Pons (tissue), 1 donor: ENCODE data around the gene RNF144A.

Source experiments
- DNase-seq: peaks from one replicate; pipeline ENCODE4 v3.0.0-alpha.2; 2016; ENCODE audit warnings: low spot score

RNF144A gene

DNA sequence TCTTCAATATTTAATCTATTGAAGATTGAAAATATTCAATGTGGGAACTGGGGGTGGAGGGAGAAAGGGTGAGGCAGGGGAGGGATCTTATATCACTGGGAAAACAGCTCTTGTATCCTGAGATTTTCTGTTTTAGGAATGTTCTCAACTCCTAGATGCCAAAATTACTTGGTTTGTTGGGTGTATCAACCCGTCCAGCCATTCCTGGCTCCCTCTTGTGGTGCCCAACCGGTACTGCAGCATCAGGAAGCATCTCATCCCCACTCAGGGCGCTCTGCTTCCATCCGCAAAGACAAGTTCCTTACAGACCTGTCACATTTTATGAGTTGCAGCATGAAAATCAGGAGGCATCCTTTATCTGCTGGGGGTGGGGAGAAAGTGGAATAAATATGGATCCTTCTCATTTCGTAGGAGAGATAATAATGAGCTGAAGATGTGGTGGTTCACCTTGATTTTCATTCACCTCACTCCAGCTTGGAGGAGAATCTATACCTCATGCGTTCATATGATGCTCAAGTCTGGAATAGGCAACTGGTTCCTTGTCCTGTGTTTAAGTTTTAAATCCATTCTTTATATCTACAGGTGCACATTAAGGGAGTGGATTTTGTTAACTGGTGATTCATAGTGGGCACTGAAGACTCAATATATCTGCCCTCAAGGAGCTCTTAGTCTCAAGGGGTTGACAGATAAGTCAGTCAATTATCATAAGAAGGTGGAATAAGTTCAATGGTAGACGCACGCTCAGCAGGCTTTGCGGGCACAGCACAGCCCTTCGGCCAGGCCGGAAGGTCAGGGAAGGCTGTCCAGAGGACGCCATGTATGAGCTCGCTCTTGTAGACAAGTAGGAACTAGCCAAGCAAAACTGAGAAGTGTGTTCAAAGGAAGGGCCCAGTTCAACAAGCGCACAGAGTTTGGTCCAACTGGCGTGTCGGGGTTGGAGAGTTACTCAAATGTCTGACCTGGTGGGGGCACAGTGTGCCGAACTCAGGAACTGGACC lies 127.3 kb downstream of the RNF144A start:
- DNase-seq: peak; percentile 77

DNA sequence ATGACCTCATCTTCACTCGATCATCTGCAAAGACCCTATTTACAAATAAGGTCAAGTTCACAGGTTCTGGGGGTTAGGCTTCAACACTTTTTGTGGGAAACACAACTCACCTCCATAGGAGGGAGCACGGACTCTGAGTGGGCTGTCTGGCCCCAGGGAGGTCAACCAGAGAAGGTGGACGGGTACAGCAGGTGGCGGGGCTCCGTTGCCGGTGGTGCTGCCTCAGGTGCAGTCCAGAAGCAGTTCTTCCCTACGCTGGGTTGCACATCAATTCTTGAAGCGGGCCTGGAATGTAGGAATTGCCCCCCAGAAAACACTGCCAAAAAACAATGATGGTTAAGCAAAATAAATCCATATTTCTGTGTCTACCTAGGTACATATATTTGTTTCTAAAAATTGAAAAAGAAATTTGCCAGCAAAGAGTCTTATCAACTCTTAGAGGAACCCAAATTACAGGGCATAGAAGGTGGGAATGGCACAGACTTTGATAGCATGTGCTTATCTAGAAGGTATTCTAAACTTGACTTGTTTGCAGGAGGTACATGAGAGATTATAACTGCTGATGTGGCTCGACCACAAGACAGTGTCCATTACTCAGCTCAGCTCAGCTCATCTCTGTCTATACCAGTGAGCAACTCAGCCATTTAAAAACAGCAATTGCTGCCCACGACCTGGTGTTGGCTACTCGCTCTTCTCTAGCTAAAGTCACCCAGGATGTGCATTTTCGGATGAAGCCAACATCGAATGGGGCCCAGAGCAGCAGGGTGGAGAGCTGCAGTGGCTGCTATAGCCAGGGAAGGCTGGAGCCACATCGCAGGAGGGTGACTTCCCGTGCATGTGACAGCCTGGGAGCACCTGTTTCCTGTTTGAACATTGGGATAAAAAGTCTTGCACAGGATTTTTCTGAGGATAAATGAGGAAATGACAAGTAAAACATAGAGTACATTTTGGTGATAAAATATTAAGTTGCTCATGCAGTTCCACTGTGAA lies 128.7 kb downstream of the RNF144A start:
- no peak for DNase-seq

DNA sequence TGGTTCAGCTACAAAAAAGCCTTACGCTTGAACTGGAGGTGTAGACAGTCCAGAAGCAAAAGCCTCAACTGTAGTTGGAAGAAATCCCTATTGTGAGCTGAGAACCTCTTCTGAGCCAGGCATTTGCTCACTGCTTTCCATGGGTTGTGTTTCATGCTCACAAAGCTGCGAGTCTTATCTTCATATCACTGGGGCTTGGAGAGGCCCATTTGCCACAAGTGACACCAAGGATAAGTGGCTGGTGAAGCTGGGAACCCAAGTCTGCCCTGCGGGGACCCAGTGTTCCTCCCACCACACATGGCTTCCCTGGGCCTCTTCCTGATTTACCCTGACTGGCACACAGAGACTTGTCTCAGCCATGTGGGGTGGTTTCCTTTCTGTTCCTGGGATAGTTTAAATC lies 130.4 kb downstream of the RNF144A start:
- no peak for DNase-seq

DNA sequence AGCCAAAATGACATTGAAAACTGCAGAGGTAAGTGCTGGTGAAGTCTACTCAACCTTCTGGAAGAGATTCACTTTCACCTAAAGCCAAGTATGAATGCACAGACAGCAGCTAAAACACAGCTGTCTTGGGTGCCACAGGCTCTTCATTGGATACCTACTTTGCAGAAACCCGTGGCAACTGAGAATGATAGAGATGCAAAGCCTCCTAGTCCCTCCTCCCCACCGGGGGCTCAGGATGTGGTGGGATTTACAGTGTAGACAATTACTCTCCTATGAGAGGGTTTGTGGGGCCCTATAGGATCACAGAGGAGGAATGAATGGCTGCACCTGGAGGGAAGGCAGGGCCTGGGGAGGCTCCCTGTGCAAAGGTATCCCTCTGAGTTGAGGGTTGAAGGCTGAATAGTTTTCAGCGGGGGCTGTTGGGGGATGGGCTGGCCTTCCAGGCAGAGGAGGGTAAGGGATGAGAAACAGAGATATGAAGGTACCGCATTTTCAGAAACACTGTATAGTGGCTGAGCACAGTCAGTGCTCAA lies 131.6 kb downstream of the RNF144A start:
- no peak for DNase-seq

DNA sequence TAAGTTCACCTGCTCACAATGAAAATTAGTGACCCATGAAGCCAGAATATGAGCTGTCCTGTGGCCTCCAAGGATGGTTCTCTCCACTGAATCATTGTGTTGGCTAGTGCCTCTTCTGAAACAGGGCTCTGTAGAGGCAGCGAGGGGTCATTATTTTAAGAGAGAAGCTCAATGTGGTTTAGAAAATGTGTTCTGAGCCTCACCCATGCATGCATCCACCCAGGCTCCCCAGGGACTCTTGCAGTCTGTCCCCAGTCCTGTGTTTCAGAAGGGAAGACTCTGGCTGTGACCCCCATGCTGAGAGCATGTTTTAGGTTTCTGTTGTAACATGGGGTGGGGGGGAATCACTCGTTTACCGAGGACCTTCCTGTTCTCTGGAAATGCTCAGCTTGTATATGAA lies 135.2 kb downstream of the RNF144A start:
- no peak for DNase-seq

DNA sequence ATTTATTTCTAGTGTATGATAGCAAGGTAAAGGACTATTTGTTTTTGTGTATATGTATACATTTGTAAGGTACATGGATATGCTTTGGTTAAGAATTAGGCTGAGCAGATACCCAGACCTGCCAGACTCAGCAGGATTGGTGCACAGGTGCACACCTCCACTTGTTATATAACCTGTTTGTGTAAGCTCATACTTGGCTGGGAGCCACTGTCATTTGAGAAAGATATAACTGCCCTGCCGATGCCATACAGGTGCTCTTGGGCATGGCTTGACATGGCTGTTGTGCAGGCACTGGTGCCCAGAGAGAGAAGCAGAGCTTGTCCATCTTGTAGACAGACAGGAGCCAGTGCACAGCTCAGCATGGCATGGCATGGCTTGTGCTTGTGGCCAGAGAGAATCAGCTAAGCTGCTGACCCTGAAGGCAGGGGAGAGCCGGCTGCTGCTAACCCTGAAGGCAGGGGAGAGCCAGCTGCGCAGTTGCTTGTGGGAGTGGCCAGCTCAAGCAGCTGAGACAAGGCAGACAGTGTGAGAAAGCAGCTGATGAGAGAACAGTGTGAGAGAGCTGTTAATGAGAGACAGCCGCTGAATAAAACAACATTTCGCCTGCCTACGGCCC lies 136.5 kb downstream of the RNF144A start:
- DNase-seq: peak; percentile 52

DNA sequence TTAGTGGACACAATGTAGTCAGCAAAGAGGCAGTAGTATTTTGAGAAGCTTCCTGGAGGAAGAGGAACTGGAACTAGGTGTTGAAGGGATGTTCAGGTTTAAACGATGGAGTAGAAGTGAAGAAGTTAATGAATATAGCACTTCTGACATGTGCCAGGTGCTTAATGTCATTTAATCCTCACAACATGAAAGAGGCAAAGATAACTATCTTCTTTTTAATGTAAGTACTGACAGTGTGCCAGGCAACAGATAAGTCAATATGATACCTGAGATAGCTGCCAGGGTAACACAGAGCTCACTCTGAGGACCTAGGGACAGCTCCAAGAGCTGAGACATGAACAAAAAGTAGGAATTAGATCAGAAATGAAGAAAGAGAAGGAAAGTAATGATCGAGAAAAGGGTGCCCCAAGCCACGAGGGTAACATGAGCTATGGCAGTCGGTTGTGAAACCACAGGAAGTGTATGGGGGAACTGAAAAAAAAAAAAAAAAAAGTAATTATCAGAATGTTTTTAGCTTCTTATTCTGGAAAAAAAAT lies 140.7 kb downstream of the RNF144A start:
- DNase-seq: peak; percentile 22

DNA sequence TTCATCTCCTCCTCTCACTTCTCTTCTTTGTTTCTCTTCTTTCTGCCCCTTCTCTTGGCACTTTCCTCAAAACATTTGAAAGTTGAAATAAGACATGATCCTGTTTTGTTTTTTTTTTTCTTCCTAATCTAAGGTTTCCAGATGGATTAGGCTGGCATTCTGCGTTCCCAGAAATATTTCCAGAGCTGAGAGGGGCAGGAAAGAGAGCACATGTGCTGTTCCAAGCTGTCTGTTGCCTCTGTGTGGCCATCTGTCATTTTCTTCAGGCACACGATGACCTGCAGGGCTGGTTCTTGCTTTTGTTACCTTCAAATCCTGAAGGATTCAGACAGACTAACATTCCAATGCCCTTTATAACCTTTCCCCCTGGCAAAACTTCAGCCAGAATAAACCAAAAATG lies 142.9 kb downstream of the RNF144A start:
- DNase-seq: no peak

DNA sequence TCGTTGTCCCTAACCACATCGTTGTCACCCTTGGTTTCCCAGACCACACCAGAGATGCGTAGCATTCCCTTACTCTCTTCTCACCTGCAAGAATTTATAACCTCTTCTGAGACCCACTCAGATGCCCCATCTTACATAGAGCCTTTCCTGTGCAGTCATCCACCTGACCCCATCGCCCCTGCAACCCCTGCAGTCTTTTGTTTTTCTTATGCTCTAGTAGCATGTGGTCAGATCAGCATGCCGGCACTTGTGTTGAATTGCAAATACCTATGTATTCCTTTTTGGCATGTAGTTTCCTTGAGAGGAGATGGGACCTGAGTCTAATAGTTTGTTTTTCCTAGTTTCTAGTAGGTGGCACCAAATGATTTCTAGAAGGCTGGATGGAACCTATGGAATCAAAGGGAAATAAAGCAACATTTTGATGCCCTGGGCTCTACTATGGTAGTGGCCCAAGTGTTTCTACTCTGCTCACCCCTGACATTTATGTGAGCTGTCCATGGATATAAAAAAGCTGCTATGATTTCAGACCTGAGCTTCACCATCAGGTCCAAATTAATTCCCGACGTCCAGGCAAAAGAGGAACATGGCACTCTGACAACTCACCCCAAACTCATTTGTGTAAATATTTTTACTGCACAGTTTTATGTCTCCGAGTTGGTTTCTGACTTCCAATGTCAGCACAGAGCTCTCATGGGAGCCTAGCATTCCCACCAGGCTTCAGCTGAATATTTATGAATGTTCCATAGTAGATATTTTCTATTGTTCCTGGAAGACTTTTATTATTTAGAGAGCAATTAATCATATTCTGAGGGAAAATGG lies 143.6 kb downstream of the RNF144A start:
- DNase-seq: no peak

DNA sequence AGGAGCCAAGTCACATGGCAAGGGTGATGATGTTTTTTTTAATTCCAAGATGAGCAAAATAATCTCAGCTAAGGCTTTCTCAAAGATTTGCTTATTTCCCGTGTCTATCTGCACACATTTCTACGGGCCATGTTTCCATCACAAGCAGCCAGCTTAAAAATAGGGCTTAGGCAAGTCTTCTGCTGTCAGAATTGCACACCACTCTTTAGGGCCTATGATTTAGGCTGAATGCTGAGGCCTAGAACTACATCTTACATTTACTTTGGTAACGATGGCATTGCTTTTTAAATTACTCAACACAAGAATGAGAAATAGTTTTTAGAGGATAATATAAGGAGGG lies 144.2 kb downstream of the RNF144A start:
- no peak for DNase-seq

DNA sequence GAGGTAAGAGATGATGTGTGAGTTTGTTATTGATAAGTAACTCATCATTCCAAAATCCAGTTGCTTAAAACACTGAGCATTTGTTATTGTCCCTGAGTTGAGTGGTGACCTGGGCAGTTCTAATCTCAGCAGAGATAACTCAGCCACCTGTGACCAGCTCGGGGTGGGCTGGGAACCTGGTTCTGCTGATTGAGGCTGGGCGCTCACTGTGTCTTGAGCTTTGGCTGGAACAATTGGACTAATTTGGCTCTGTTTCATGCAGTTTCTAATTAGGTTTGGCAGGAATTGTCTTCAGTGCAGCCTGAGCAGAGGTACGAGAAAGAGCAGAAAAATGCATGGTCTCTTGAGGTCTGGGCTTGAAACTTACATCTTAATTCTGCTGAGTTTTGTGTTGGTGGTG lies 144.7 kb downstream of the RNF144A start:
- no peak for DNase-seq

DNA sequence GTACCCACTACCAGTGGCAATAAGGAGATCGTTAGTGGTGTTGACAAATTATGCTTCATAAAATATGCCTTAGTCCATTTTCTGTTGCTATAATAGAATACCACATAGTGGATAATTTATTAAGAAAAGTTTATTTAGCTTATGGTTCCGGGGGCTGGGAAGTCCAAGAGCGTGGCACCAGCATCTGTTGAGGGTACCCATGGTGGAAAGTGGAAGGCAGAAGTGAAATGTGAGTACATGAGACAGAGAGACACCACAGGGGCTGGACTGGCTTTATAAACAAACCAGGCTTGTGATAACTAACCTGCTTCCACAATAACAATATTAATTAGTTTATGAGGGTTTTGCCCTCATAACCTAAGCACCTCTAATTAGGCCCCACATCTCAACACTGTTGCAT lies 146.6 kb downstream of the RNF144A start:
- DNase-seq: no peak

DNA sequence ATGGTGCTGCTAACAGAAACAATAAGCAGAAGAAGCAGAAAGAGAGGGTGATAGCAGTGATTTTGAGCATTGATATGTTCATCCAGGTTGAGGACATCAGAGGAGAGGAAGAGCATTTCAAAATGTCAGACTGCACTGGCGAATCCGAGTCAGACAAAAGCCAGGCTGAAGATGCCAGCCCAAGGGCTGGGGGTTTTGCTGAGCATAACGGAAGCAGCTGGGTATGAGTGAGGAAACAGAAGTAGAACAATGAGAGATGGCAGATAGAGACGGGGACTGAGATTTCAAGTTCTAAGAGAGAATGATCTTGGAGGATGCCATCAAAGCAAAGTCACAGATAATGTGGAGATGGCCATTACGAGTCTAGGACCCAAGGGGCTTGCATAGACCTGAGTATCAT lies 151.2 kb downstream of the RNF144A start:
- no peak for DNase-seq

DNA sequence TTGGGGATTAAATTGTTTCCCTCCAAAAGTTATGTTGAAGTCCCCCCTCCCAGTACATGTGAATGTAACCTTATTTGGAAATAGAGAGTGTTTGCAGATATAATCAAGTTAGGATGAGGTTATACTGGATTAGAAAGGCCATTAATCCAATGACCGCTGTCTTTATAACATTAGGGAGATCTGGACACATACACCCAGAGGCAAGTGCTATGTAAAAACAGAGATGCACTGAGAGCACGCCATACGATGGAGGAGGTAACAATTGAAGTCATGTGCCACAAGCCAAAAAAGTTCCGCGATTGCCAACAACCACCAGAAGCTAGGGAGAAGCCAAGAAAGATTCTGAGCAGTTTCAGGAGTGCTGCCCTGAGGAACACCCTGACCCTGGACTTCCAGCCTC lies 153.3 kb downstream of the RNF144A start:
- DNase-seq: no peak

DNA sequence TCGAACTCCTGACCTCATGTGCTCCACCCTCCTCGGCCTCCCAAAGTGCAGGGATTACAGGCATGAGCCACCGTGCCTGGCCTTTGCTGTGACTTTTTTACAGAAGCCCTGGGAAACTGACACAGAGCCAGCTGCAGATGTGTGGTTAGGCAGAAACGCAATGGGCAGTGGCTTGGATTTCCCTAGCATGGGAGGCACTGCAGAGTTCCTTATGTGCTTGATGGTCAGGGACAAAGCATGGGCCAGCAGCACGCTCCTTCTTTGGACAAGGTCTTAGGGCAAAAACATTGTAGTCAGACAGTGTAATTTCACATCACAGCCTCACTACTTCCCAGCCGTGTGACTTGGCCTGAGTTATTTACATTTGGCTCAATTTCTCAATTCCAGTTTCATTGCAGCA lies 153.9 kb downstream of the RNF144A start:
- no peak for DNase-seq

DNA sequence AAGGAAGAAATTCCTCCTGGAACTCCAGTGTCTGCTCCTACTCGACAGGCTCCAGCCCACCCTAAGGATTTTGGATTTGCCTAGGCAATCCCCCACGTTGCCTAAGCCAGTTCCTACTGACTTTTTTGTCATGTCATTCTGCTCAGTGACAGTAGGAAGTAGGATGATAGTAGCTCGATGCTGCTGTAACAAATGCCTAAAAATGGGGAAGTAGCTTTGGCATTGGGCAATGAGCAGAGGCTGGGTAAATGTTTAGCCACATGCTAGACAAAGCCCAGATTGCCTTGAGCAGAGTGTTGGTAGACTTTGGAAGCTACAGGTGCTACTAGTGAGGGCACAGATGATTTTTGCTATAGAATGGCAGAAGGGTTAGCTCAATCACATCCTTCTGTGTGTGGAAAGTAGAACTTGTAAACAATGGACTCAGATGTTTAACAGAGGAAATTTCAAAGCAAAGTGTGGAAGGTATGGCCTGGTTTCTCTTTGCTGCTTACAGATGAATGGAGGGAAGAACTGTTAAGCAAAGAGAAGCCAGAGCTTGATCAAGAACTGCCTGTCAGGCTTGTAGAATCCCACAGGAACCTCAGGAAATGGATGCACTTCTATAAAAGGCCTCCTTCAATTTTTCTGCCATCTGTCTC lies 154.8 kb downstream of the RNF144A start:
- no peak for DNase-seq

DNA sequence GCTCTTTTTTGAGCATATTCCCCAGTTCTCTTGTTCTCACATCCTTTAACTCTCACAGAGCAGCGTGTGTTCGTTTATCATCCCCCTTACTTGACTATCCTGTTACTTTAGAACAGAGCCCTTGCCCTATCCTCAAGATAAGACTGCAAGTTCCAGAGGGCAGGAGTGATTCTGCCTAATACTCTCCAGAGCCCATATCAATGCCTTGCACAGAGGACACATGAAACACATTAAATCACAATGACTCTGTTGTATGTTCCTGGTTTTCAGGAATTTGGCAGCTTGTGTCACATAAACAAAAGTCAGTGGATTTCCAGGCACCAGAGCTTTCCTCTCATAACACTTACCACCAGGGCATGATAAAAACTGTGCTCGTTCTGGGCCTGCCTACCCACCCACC lies 156.7 kb downstream of the RNF144A start:
- DNase-seq: peak; percentile 22

DNA sequence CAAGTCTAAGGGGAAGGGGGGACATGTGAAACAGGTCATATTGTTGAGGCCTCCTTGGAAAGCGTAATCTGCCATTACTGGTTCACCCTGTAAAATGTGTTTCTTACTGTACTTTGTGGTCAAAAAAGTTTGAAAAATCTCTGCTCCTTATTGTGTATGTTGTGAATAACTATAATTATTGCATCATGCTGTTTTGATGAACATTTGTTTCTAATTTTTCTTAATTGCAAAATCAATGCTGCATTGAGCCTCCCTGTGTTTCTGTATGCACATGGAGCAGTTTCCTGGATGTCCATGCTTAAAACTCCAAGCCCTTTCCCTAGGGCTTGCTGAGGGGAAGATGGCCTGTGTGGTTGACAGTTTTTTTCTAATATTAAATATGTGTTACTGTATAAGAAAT lies 158.6 kb downstream of the RNF144A start:
- no peak for DNase-seq

DNA sequence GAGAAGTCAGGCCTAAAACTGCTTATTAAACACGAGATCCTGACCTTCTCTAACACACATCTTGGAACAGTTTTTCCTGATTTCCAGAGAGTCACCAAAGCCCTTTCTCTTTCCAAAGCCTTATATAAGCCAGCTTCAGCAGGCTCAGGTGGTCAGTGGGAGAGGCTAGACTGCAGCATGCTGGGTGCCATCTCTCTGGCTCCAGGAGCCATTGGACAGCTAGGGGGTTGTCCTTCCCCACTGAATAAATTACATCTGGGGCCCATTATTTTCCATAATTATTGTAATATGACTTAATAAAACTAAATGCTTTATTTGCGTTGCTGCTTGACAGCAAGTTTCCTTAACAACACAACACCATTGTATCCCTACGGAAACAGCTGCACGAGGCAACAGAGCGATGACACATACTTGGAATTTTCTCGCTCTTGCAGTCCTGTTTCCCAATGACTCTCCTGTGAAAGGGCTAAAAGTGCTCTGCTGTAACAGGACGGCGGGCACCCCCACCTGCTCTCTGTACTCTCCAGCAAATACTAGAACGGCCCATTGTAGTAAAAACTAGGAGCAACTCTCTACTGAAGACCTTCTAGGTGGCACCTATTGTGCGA lies 160.6 kb downstream of the RNF144A start:
- no peak for DNase-seq
